Measurements from ENCODE around the gene TEX10.

Gene TEX10

DNA sequence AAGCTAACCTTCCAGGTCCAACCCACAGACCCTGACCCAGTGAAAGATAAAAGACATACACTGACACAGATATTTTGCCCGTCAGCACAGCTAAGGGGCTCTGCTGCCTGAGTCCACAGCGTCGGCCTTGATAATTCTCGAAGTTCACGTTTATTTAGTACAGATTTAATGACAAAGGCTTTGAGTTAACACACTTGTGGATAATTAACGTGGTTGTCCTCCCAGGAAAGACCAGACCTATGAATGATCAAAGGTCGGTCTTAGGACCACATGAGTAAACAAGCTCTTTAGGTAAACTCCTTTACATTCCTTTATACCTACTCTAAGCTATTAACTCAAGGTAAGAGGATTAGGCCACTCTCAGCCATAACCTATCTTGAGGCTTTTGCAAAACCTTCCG, 11.3 kb upstream of the TEX10 start:
- Histone ChIP-seq H3K27ac (ENCODE audit: poor library complexity, severe bottlenecking) (no peak overlapping the region), H3K27me3 (ENCODE audit: insufficient read depth, poor library complexity, severe bottlenecking) (no peaks in the 10 kb centered on the region), H3K4me1 (ENCODE audit: insufficient read depth, poor library complexity, severe bottlenecking) (no peaks in the 10 kb centered on the region), H3K4me3 (ENCODE audit: severe bottlenecking) (no peak overlapping the region), H3K9me3 (ENCODE audit: severe bottlenecking) (no peaks in the 10 kb centered on the region), H3K36me3 (ENCODE audit: low read depth) (no peaks in the 10 kb centered on the region)
- DNase-seq (ENCODE audit: low spot score) (no peak), ATAC-seq (ENCODE audit: low read depth) (no peak)
- TF ChIP-seq, protein P1, sequence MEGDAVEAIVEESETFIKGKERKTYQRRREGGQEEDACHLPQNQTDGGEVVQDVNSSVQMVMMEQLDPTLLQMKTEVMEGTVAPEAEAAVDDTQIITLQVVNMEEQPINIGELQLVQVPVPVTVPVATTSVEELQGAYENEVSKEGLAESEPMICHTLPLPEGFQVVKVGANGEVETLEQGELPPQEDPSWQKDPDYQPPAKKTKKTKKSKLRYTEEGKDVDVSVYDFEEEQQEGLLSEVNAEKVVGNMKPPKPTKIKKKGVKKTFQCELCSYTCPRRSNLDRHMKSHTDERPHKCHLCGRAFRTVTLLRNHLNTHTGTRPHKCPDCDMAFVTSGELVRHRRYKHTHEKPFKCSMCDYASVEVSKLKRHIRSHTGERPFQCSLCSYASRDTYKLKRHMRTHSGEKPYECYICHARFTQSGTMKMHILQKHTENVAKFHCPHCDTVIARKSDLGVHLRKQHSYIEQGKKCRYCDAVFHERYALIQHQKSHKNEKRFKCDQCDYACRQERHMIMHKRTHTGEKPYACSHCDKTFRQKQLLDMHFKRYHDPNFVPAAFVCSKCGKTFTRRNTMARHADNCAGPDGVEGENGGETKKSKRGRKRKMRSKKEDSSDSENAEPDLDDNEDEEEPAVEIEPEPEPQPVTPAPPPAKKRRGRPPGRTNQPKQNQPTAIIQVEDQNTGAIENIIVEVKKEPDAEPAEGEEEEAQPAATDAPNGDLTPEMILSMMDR (IDR thresholded peaks at IDR 0.05; ENCODE audit: poor library complexity, severe bottlenecking): no peak

DNA sequence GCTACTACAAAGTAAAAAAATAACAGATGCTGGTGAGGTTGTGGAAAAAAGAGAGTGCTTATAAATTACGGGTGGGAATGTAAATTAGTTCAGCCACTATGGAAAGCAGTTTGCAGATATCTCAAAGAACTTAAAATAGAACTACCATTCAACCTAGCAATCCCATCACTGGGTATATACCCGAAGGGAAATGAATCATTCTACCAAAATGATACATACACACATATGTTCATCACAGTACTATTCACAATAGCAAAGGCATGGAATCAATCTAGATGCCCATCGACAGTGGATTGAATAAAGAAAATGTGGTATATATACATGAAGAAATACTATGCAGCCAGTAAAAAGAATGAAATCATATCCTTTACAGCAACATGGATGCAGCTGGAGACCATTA, 6.3 kb upstream of the TEX10 start:
- TF ChIP-seq, protein P1 (IDR thresholded peaks at IDR 0.05; ENCODE audit: poor library complexity, severe bottlenecking): no peak

DNA sequence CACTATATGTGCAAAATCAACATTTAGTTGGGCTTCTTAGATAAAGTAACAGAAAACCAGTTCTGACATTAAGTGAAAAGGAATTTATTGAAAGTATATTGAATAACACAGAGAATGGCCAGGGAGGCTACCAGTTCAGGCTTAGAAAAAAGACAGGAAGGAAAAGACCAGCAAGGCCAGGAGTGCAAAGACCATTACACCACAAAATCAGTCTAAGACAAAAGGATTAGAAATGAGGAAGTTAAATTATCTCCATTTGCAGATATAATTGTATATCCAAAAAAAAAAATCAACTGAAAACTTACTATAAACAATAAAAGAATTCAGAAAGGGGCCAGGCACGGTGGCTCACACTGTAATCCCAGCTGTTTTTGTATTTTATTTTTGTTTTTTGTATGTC, 4.8 kb upstream of the TEX10 start:
- ATAC-seq (ENCODE audit: low read depth) (no peak), DNase-seq (ENCODE audit: low spot score) (no peak)
- Histone ChIP-seq H3K4me1 (ENCODE audit: insufficient read depth, poor library complexity, severe bottlenecking) (no peaks in the 10 kb centered on the region), H3K27me3 (ENCODE audit: insufficient read depth, poor library complexity, severe bottlenecking) (no peaks in the 10 kb centered on the region), H3K27ac (ENCODE audit: poor library complexity, severe bottlenecking) (no peak overlapping the region), H3K36me3 (ENCODE audit: low read depth) (no peaks in the 10 kb centered on the region), H3K4me3 (ENCODE audit: severe bottlenecking) (no peak overlapping the region), H3K9me3 (ENCODE audit: severe bottlenecking) (no peaks in the 10 kb centered on the region)
- TF ChIP-seq, protein P1 (IDR thresholded peaks at IDR 0.05; ENCODE audit: poor library complexity, severe bottlenecking): no peak

More for the DNA sequence above, 6.3 kb upstream of the TEX10 start:
- Histone ChIP-seq H3K27me3 (ENCODE audit: insufficient read depth, poor library complexity, severe bottlenecking) (no peaks in the 10 kb centered on the region), H3K4me3 (ENCODE audit: severe bottlenecking) (no peak overlapping the region), H3K27ac (ENCODE audit: poor library complexity, severe bottlenecking) (no peak overlapping the region), H3K9me3 (ENCODE audit: severe bottlenecking) (no peaks in the 10 kb centered on the region), H3K36me3 (ENCODE audit: low read depth) (no peaks in the 10 kb centered on the region), H3K4me1 (ENCODE audit: insufficient read depth, poor library complexity, severe bottlenecking) (no peaks in the 10 kb centered on the region)
- DNase-seq (ENCODE audit: low spot score): no peak
- ATAC-seq (ENCODE audit: low read depth): no peak

DNA sequence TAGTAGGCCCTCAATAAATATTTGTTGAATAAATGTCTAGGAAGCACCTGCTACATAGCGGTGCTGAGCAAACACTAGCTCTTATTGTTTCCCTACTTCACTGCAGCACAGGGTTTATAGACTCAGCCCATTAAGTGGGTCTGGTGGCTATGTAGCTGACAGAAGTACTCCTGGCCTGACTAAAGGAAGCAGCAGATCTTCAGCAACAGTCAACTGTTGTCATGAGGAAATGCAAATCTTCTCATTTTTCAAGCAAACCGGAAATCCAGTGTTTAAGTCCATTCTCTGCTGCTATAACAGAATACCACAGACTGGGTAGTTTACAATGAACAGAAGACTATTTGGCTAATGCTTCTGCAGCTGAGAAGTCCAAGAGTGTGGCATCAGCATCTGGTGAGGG, 2.8 kb upstream of the TEX10 start:
- Histone ChIP-seq H3K27ac (ENCODE audit: poor library complexity, severe bottlenecking) (no peak overlapping the region), H3K36me3 (ENCODE audit: low read depth) (no peaks in the 10 kb centered on the region), H3K4me3 (ENCODE audit: severe bottlenecking) (no peak overlapping the region), H3K27me3 (ENCODE audit: insufficient read depth, poor library complexity, severe bottlenecking) (no peaks in the 10 kb centered on the region), H3K4me1 (ENCODE audit: insufficient read depth, poor library complexity, severe bottlenecking) (no peaks in the 10 kb centered on the region), H3K9me3 (ENCODE audit: severe bottlenecking) (no peaks in the 10 kb centered on the region)
- TF ChIP-seq, protein P1 (IDR thresholded peaks at IDR 0.05; ENCODE audit: poor library complexity, severe bottlenecking): no peak
- ATAC-seq (ENCODE audit: low read depth) (no peak), DNase-seq (ENCODE audit: low spot score) (no peak)

DNA sequence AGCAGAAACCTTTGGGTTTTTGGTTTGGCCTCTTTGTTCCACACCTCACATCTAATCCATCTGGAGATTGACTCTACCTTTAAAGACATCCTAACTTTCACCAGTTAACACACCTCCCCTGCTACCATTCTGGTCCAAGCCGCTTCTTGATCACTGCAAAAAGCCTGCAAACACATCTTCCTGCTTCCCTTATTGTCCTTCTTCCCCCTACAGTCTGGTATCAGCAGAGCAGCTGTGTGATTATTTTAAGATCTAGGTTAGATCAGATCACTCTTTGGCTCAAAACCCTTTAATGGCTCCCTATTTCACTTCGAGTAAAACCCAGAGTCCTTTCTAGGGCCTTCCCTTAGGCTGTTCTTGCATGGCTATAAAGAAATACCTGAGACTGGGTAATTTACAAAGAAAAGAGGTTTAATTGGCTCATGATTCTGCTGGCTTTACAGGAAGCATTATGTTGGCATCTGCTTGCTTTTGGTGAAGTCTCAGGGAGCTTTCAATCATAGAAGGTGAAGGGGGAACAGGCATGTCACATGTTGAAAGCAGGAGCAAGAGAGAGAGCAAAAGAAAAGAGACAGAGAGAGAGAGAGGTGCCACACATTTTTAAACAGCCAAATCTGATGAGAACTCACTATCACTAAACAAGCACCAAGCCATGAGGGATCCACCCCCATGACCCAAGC, 1.5 kb upstream of the TEX10 start:
- no peaks in the 10 kb centered on the region for H3K9me3 ChIP-seq (ENCODE audit: severe bottlenecking)
- 0 out of 2 replicates have a peak, but pooled peaks cover under 1% of the 10 kb centered on the region for H3K36me3 ChIP-seq (ENCODE audit: low read depth)
- H3K4me3 ChIP-seq (ENCODE audit: severe bottlenecking): no peak overlapping the region
- ATAC-seq (ENCODE audit: low read depth) (no peak), DNase-seq (ENCODE audit: low spot score) (no peak)
- no peak overlapping the region for H3K27ac ChIP-seq (ENCODE audit: poor library complexity, severe bottlenecking)
- TF ChIP-seq, protein P1 (IDR thresholded peaks at IDR 0.05; ENCODE audit: poor library complexity, severe bottlenecking): no peak
- peaks cover 4% of the 10 kb centered on the region for H3K4me1 ChIP-seq (ENCODE audit: insufficient read depth, poor library complexity, severe bottlenecking)
- no peaks in the 10 kb centered on the region for H3K27me3 ChIP-seq (ENCODE audit: insufficient read depth, poor library complexity, severe bottlenecking)

All from RWPE2 (cell line).